GM19193 (cell line): ENCODE results near the gene DUSP7.

ENCODE experiments used
- POLR2A ChIP-seq: IDR thresholded peaks from 4 replicates; pipeline ENCODE4 v1.6.1; 2011; ENCODE audit not compliant: insufficient read depth, insufficient read length; ENCODE audit errors: extremely low read depth

The DUSP7 gene

GRCh38 chr3:52051444-52051843 lies 4.9 kb downstream of the DUSP7 start:
- TF ChIP-seq POLR2A: no peak

DNA sequence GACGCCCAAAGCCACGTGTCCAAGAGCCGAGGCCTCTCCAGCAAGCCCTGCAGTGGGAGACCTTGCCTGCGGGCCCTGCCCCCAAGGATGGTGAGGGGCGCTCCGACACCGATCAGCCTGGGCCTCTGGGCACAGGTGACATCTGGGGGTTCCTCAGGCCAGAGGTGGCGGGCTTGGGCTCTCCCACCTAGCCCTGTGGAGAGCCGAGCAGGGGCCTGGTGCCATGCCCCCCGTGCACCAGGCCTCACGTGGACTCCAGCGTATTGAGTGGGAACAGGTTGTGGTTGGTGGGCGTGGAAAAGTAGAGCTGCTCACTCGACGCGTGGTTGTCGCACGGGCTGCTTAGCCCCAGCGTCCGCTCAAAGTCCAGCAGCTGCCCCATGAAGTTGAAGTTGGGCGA lies 5.8 kb downstream of the DUSP7 start:
- TF ChIP-seq POLR2A: no peak

DNA sequence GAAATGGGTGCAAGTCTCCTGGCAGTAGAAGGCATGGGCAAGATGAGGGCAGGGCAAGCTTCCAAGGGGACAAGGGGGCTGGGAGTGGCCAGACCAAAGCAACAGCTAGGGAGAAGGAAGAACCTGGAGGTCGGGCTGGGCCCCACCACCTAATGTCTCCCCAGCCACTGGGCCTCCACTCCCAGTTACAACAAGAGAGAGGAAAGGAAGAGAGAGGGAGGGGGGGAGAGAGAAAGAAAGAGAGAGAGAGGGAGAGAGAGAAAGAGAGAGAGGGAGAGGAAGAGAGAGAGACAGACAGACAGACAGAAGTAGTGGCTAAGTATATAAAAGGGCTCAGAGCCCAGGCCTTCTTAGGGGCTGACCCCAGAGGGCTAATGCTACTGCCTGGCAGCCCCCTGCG lies 6.9 kb downstream of the DUSP7 start:
- no peak for TF ChIP-seq POLR2A

DNA sequence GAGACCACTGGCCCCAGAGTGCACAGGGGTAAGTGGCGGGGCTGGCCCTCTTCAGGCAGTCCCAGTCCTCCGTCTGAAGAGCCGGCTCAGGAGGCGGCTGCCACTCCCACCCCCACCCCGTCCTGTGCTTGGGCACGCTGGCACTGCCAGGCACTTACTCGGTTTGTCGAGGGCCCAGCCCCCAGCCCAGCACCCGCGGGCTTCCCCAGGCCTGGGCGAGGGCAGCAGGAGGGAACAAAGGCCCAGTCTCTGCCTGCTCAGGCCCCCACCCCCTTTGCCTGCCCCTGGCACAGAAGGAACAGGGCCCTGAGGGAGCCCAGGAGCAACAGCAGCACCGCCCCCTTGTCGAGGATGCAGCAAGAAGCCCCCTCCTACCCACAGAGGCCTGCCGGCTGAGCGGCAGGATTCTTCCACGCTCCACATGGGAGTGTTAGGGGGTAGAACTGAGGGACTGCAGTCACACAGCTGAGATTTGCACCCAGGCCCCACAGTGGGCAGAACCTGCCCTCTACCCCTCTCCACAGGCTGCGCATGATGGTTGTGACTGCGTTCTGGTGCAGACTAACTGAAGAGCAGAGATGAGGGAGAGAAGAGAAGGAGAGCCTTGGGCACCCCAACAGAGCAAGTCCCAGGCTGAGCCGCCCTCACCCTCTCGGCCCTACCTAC lies 8.9 kb downstream of the DUSP7 start:
- TF ChIP-seq POLR2A: no peak

GRCh38 chr3:52046902-52047239 lies 9.5 kb downstream of the DUSP7 start:
- no peak for TF ChIP-seq POLR2A

GRCh38 chr3:52046186-52046901 lies 10.0 kb downstream of the DUSP7 start:
- no peak for TF ChIP-seq POLR2A

GRCh38 chr3:52044869-52045619 lies 11.3 kb downstream of the DUSP7 start:
- TF ChIP-seq POLR2A: no peak

GRCh38 chr3:52043750-52044149 lies 12.6 kb downstream of the DUSP7 start:
- no peak for TF ChIP-seq POLR2A

DNA sequence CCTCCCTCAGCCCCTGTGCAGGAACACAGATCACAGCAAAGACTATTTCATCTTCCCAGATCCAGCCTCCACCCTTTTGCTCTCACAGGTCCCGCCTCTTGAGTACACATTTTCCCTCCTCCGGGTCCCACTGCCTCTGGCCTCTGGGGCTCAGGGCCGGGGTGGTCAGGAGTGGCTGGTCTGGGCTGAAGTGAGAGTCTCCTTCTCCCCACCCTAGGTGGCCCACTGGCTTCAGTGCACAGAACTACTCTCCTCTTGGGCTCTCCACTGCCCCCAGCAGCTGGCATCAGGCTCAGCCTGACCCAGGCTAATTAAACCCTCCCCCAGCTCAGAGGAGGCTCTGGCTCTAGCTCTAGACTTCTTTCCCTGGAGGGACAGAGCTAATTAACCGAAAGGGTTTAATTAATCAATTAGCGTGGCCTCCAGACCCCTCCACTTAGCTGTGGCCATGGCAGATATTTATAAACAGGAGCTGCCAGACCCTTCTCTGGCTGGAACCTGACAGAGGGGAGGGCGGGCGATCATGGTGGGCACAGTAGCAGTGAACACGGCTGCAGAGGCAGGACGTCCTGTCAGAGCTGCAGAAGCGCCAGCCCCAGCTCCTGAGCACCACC lies 15.1 kb downstream of the DUSP7 start:
- TF ChIP-seq POLR2A: no peak

GRCh38 chr3:52040600-52040999 lies 15.8 kb downstream of the DUSP7 start:
- TF ChIP-seq POLR2A: no peak

- no peak for TF ChIP-seq POLR2A
Measured at GRCh38 chr3:52039846-52040245, 16.5 kb downstream of the DUSP7 start.

- no peak for TF ChIP-seq POLR2A
Measured at GRCh38 chr3:52039426-52039825, 16.9 kb downstream of the DUSP7 start.

- no peak for TF ChIP-seq POLR2A
Measured at GRCh38 chr3:52038227-52038626, 18.1 kb downstream of the DUSP7 start.

GRCh38 chr3:52037291-52037690 lies 19.1 kb downstream of the DUSP7 start:
- no peak for TF ChIP-seq POLR2A

GRCh38 chr3:52036829-52037228 lies 19.5 kb downstream of the DUSP7 start:
- no peak for TF ChIP-seq POLR2A
